Measurements from ENCODE around the gene MCEMP1.

The MCEMP1 gene

GRCh38 chr19:7672522-7672921 is 4.4 kb upstream of the MCEMP1 start:
- no peak for DNase-seq

GRCh38 chr19:7674010-7675005 is 2.6 kb upstream of the MCEMP1 start:
- DNase-seq = no peak

GRCh38 chr19:7676376-7676775 is 514 bp upstream of the MCEMP1 start:
- no peak for DNase-seq

DNA sequence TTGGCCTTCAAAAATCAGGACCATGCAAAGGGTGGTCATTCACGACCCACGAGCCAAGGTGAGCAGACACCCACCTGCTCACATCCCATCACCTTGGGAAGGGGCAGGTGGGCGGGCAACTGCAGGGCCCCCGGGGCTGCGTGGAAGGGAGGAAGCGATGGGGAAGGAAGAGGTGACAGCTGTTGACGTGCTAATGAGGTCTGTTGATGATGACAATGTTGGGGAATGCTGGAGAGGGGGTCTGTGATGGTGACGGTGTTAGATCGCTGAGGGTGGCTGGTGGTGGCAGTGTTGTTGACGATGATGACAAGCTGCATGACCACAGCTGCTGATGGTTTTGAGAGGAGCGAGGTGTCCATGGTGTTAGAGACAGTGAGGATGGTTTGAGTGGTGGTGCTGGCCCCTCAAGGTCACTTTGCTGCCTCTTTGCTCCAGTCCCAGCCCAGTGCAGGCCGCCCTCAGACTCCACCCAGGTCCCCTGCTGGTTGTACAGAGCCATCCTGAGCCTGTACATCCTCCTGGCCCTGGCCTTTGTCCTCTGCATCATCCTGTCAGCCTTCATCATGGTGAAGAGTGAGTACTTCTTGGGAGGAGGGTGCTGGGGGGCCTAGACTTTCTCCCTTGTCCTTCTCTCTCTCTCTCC is 900 bp downstream of the MCEMP1 start:
- no peak for DNase-seq

- DNase-seq = no peak
These were observed 2.3 kb downstream of the MCEMP1 start for GRCh38 chr19:7678971-7679751.

DNA sequence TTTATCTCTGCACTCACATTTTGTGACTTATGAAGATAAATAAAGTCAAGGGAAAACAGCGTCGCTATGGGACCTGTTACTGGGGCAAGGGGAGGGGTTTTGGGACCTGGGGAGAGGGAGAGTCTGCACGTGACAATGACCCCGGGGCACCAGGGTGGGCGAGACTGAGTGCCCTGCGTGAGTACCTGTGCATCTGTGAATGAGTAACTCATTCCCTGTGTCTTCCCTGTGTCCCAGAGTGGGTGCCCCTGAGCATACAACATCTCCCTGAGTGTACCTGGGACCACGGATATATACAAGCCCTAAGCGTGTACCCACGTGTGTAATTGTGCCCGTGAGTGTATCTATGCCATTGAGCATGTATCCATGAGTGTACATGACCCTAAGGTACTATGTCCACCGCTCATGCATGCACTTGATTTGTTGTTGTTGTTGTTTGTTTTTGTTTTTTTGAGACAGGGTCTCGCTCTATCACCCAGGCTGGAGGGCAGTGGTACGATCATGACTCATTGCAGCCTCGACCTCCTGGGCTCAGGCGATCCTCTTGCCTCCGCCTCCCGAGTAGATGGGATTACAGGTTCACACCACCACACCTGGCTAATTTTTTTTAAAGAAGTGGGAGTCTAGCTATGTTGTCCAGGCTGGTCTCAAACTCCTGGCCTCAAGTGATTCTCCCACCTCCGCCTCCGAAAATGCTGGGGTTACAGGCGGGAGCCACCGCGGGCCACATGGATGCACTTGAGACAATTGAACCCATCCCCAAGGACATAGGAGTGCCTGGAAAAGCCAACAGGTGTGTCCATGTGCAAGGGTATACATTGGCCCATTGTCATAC is 3.1 kb downstream of the MCEMP1 start:
- DNase-seq = no peak

- no peak for DNase-seq
These were observed 3.9 kb downstream of the MCEMP1 start, which contains the start of gene TRAPPC5 for GRCh38 chr19:7680606-7681339. TRAPPC5 (plus strand) TSS chr19:7680833; CDS start chr19:7682254, 1,421 bp downstream.

- DNase-seq = no peak
These were observed 4.7 kb downstream of the MCEMP1 start for GRCh38 chr19:7681340-7682174.

- DNase-seq = no peak
These were observed 5.4 kb downstream of the MCEMP1 start for GRCh38 chr19:7682175-7682855.

DNA sequence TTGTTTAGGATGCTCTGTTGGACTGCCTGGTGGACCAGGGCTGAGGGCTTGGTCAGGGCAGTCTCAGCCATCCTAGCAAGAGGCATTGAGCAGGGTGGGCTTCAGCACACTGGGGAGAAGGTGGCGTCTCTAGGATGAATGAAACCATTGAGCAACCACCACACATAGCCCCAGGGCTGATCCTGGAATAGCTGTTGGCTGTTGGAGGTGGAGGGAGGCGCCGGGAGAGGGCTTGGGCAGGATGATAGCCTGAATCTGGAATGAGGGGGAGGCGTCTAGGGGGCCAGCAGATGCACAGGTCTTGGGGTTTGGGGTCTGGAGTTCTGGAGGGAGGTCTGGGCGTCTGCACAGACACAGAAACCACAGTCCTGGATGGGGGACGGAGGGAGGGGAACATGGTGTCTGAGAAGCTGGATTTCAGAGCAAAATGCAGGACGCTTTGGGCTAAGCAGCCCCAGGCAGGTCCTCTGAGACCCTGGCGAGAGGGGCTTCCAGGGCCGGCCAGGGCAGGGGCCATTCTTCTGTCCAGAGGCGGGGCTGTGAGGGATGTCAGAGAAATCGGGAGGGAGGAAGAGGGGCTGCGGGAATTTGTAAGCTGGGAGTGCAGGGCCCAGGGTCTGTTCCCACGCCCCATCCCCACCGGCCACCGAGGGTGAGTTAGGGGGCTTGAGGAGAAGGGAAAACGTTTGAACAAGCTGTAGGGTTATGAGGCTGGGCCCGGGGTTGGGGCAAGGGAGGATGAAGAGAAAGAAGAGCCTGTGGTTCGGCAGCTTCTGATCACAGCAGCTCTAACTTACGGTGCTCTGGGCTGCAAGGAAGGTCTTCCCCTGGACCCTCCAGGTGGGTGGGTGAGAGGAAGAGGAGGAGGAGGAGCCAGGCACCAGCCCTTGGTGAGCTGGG is 8.9 kb downstream of the MCEMP1 start:
- no peak for DNase-seq

- no peak for DNase-seq
These were observed 10.3 kb downstream of the MCEMP1 start for GRCh38 chr19:7687177-7687576.

GRCh38 chr19:7689165-7689564 is 12.3 kb downstream of the MCEMP1 start:
- no peak for DNase-seq

- no peak for DNase-seq
These were observed 13.9 kb downstream of the MCEMP1 start for GRCh38 chr19:7690779-7691258.

GRCh38 chr19:7691497-7691896 is 14.6 kb downstream of the MCEMP1 start:
- no peak for DNase-seq

GRCh38 chr19:7692417-7693088 is 15.7 kb downstream of the MCEMP1 start:
- DNase-seq = no peak

- no peak for DNase-seq
These were observed 17.6 kb downstream of the MCEMP1 start for GRCh38 chr19:7694499-7694898.

- DNase-seq = no peak
These were observed 20.9 kb downstream of the MCEMP1 start for GRCh38 chr19:7697721-7698287.

DNA sequence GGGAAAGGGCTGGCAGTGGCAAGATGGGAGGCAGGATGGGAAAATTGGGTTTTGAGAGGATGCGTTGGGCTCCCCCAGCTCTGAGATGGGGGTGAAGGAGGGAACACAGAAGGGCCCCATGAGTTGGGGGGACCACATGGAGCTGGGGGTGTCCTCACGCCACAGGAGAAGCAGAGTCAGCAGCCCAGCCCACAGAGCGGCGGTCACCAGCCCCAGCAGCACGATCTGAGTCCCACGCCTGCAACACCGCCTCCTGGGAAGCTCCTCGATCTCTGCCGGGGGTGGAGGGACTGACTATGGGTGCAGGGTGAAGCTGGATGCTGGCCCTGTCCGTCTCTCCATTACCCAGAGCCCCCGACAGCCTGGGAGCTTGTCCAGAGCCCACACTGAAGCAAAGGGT is 21.7 kb downstream of the MCEMP1 start:
- DNase-seq = no peak
